Measurements from ENCODE around the gene WSCD1. TPM values are rescaled to one million over a fixed set of nuclear protein-coding genes. Genes with fewer than 3 reads are reported as not detected.

The WSCD1 gene
- total RNA-seq, 1 experiment from 2014 or later = 0.28 TPM

DNA sequence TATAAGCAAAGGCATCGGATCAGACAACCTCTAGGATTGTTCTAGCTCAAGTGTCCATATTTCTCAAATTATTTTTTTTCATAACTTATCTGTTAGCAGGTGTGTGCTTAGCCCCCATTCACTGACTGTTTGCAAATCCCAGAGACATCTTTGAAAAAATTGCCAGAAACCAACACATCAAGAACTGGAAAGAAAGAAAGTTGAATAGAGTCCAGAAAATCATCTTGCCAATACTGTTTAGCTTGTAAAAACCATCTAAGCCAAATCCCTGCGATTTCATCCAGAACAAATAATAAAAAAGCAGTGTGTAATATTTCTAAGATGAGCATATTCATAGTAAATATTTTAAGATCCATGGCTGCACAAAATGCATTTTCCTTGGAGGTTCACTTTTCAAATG is 64.5 kb downstream of the WSCD1 start:
- no peak for DNase-seq (ENCODE audit: low spot score)
- ChIA-PET CTCF (no interaction called here), POLR2A (ENCODE audit: low non-redundant PET) (no interaction called here)

DNA sequence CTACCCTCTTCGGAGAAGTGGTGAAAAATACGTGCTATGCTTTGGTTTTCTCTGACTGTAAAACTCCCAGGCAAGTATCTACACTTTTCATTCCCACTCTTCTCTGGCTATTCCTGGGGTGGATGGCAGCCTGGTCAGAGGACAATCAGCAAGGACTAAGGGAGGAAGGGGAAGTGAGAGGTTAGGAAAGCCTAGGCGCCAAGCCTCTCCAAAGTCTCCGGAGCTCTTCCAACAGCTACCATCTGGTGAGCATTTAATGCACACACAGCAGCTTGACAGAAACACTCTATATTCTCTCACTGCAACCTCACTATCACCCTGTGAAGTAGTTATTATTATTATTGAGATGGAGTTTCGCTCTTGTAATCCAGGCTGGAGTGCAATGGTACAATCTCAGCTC is 65.1 kb downstream of the WSCD1 start:
- intact Hi-C loops (cut with micrococcal nuclease; ENCODE audit: unreplicated experiment) = no loop called here
- no peak for TF ChIP-seq EZH2 (IDR thresholded peaks at IDR 0.05; ENCODE audit: borderline replicate concordance, low read depth, low read length, poor library complexity, severe bottlenecking)
- TF ChIP-seq, protein P1, sequence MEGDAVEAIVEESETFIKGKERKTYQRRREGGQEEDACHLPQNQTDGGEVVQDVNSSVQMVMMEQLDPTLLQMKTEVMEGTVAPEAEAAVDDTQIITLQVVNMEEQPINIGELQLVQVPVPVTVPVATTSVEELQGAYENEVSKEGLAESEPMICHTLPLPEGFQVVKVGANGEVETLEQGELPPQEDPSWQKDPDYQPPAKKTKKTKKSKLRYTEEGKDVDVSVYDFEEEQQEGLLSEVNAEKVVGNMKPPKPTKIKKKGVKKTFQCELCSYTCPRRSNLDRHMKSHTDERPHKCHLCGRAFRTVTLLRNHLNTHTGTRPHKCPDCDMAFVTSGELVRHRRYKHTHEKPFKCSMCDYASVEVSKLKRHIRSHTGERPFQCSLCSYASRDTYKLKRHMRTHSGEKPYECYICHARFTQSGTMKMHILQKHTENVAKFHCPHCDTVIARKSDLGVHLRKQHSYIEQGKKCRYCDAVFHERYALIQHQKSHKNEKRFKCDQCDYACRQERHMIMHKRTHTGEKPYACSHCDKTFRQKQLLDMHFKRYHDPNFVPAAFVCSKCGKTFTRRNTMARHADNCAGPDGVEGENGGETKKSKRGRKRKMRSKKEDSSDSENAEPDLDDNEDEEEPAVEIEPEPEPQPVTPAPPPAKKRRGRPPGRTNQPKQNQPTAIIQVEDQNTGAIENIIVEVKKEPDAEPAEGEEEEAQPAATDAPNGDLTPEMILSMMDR (conservative IDR thresholded peaks at IDR 0.05; ENCODE audit: low read depth, low read length) = no peak
- Histone ChIP-seq H3K36me3 (ENCODE audit: insufficient read depth, low read length, poor library complexity, severe bottlenecking) (no peaks in the 10 kb centered on the region), H3K27ac (ENCODE audit: low read depth, low read length, poor library complexity, severe bottlenecking) (no peak overlapping the region), H3K4me1 (ENCODE audit: insufficient read depth, low read length, poor library complexity, severe bottlenecking) (no peaks in the 10 kb centered on the region), H3K27me3 (replicated peaks; ENCODE audit: insufficient read depth, low read depth, low read length, poor library complexity) (peaks cover 90% of the 10 kb centered on the region), H3K4me3 (ENCODE audit: low read depth, low read length, poor library complexity, severe bottlenecking) (no peak overlapping the region), H3K9me3 (ENCODE audit: low read depth, low read length, poor library complexity, severe bottlenecking) (no peaks in the 10 kb centered on the region)
- BruUV-seq (replicated peaks) = no TSS peak
- no peak for DNase-seq (ENCODE audit: low spot score)
- POLR2A ChIA-PET (ENCODE audit: low non-redundant PET) = no interaction called here
- CTCF ChIA-PET = no interaction called here

More for the DNA sequence above, 64.5 kb downstream of the WSCD1 start:
- H3K9me3 ChIP-seq (ENCODE audit: low read depth, low read length, poor library complexity, severe bottlenecking) = no peaks in the 10 kb centered on the region
- H3K4me1 ChIP-seq (ENCODE audit: insufficient read depth, low read length, poor library complexity, severe bottlenecking) = no peaks in the 10 kb centered on the region
- H3K27me3 ChIP-seq (replicated peaks; ENCODE audit: insufficient read depth, low read depth, low read length, poor library complexity) = peaks cover 87% of the 10 kb centered on the region
- TF ChIP-seq, protein P1 (conservative IDR thresholded peaks at IDR 0.05; ENCODE audit: low read depth, low read length) = no peak
- TF ChIP-seq EZH2 (IDR thresholded peaks at IDR 0.05; ENCODE audit: borderline replicate concordance, low read depth, low read length, poor library complexity, severe bottlenecking) = no peak
- H3K36me3 ChIP-seq (ENCODE audit: insufficient read depth, low read length, poor library complexity, severe bottlenecking) = no peaks in the 10 kb centered on the region
- H3K4me3 ChIP-seq (ENCODE audit: low read depth, low read length, poor library complexity, severe bottlenecking) = no peak overlapping the region
- no peak overlapping the region for H3K27ac ChIP-seq (ENCODE audit: low read depth, low read length, poor library complexity, severe bottlenecking)
- intact Hi-C loops (cut with micrococcal nuclease; ENCODE audit: unreplicated experiment) = no loop called here
- BruUV-seq (replicated peaks) = no TSS peak

DNA sequence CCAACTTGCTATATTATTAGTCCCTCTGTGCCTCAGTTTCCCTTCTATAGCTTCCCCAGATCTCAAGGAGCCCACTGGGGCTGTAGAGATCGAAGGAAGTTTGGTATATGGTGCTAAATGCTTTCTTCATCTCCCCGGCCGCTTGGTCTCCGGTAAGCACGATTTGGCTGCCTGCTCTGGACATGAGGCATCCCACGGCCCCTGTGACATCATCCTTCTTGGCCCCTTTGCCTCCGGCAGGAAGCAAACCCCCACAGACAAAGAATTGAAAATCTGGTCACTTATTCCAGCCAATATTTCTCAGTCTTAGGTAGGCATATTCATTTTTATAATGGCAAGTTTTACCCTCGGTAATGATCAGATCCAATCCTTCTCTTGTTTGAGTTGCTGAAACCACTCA is 65.8 kb downstream of the WSCD1 start:
- H3K4me1 ChIP-seq (ENCODE audit: insufficient read depth, low read length, poor library complexity, severe bottlenecking) = no peaks in the 10 kb centered on the region
- intact Hi-C loops (cut with micrococcal nuclease; ENCODE audit: unreplicated experiment) = no loop called here
- no peaks in the 10 kb centered on the region for H3K9me3 ChIP-seq (ENCODE audit: low read depth, low read length, poor library complexity, severe bottlenecking)
- no TSS peak for BruUV-seq (replicated peaks)
- CTCF ChIA-PET = no interaction called here
- H3K36me3 ChIP-seq (ENCODE audit: insufficient read depth, low read length, poor library complexity, severe bottlenecking) = no peaks in the 10 kb centered on the region
- POLR2A ChIA-PET (ENCODE audit: low non-redundant PET) = no interaction called here
- DNase-seq (ENCODE audit: low spot score) = no peak
- peaks cover 93% of the 10 kb centered on the region for H3K27me3 ChIP-seq (replicated peaks; ENCODE audit: insufficient read depth, low read depth, low read length, poor library complexity)
- no peak overlapping the region for H3K4me3 ChIP-seq (ENCODE audit: low read depth, low read length, poor library complexity, severe bottlenecking)
- TF ChIP-seq EZH2 (IDR thresholded peaks at IDR 0.05; ENCODE audit: borderline replicate concordance, low read depth, low read length, poor library complexity, severe bottlenecking) = no peak
- TF ChIP-seq, protein P1 (conservative IDR thresholded peaks at IDR 0.05; ENCODE audit: low read depth, low read length) = no peak
- no peak overlapping the region for H3K27ac ChIP-seq (ENCODE audit: low read depth, low read length, poor library complexity, severe bottlenecking)
